ENCODE results near the gene C6orf52.

DNA sequence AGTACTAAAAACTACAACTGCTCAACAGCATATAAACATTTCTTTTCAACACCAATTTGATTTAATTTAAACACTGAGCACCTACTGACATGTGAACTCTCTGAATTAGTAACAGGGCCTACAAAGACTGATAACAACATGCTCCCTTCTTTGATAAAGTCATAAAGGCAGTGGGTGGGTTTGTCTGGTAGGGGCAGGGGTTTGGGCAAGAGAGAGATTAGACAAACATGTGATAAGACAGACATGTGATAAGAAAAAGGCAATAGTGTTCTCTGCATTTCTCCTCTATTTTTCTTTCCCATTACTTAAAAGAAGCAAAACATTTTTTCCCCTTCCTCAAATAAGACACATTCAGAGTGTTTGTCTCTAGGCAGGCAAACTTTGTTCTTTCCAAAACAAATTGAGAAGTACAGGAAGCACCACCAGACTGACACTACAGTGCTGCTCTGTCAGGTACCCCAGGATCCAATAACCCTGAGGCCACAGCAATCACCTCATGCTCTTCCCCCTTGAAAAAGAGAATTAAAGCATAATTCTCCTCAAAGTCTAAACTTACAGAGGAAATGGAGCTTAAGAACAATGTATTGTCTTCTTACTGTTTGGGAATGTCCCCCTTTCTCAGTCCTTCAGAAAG is 11.9 kb downstream of the C6orf52 start:
- TF ChIP-seq, protein P1, sequence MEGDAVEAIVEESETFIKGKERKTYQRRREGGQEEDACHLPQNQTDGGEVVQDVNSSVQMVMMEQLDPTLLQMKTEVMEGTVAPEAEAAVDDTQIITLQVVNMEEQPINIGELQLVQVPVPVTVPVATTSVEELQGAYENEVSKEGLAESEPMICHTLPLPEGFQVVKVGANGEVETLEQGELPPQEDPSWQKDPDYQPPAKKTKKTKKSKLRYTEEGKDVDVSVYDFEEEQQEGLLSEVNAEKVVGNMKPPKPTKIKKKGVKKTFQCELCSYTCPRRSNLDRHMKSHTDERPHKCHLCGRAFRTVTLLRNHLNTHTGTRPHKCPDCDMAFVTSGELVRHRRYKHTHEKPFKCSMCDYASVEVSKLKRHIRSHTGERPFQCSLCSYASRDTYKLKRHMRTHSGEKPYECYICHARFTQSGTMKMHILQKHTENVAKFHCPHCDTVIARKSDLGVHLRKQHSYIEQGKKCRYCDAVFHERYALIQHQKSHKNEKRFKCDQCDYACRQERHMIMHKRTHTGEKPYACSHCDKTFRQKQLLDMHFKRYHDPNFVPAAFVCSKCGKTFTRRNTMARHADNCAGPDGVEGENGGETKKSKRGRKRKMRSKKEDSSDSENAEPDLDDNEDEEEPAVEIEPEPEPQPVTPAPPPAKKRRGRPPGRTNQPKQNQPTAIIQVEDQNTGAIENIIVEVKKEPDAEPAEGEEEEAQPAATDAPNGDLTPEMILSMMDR (IDR thresholded peaks at IDR 0.05; ENCODE audit: extremely low read depth in 1 of 2, insufficient read depth in 1 of 2, low read depth in 1 of 2, low read length in 2 of 2) = no peak
- no peak for TF ChIP-seq JUN (IDR thresholded peaks at IDR 0.05; ENCODE audit: borderline replicate concordance, insufficient read depth, insufficient read length, low read depth)

Data from endothelial cell of umbilical vein (primary cell).